HG02759 (cell line): ENCODE results near the gene KRTAP20-4.

ENCODE experiments used
- ATAC-seq: cut with Tn5 transposase; IDR thresholded peaks from one replicate; pipeline ENCODE4 v1.9.1; 2021; ENCODE audit warnings: mild to moderate bottlenecking, moderate library complexity; ENCODE audit not compliant: unreplicated experiment

Gene KRTAP20-4

GRCh38 chr21:30646904-30647414, 26.5 kb downstream of the KRTAP20-4 start:
- no peak for ATAC-seq

- no peak for ATAC-seq
These were observed 32.5 kb downstream of the KRTAP20-4 start for GRCh38 chr21:30652891-30653290.

- no peak for ATAC-seq
These were observed 48.3 kb downstream of the KRTAP20-4 start for GRCh38 chr21:30668776-30669175.
